C4-2B (cell line): ENCODE data around the gene FOXJ1.

Source experiments
- CTCF ChIP-seq: fragments of 450-650 bp; conservative IDR thresholded peaks from 2 replicates; pipeline ENCODE4 v1.5.1; 2017; ENCODE audit warnings: mild to moderate bottlenecking
- ZFX ChIP-seq: fragments of 450-650 bp; IDR thresholded peaks from 2 replicates; pipeline ENCODE4 v1.6.1; 2017

- TF ChIP-seq CTCF (no peak; the same call in 1 of the 2 replicates), ZFX (no peak)
Observed at GRCh38 chr17:76107509-76107908, 33.5 kb downstream of the FOXJ1 start.
